ENCODE data around the gene FGA.

The FGA gene

GRCh38 chr4:154590329-154591006 is at the start of gene FGA:
FGA (minus strand) TSS chr4:154590742; CDS start chr4:154590687, 55 bp downstream.
- DNase-seq, result no peak

- DNase-seq, result no peak
Measured at GRCh38 chr4:154634058-154634457, 43.5 kb upstream of the FGA start.

GRCh38 chr4:154631828-154632227 is 41.3 kb upstream of the FGA start:
- no peak for DNase-seq

GRCh38 chr4:154630324-154630723 is 39.8 kb upstream of the FGA start:
- DNase-seq, result no peak

GRCh38 chr4:154626793-154627484 is 36.4 kb upstream of the FGA start:
- DNase-seq, result peak in 34 of 51 donors; percentile 6 to 71 (median 30)

DNA sequence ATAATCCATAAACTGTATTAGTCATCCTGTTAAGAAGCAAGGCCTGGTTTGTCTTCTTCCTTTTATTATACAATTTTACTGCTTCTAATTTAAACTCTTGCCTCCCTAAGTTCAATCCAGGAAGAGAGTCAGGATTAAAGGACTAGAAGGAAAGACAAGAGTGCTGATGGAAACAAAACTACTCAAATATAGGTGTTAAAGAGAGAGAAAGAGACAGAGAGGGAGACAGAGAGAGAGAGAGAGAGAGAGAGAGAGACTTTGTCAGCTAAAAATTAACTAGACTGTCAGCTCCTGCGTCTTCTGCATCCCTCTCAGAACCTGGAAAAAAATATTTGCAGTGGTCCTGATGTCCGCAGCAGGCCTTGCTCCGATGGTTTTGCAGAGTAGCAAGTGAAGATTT is 35.4 kb upstream of the FGA start:
- DNase-seq, result no peak

DNA sequence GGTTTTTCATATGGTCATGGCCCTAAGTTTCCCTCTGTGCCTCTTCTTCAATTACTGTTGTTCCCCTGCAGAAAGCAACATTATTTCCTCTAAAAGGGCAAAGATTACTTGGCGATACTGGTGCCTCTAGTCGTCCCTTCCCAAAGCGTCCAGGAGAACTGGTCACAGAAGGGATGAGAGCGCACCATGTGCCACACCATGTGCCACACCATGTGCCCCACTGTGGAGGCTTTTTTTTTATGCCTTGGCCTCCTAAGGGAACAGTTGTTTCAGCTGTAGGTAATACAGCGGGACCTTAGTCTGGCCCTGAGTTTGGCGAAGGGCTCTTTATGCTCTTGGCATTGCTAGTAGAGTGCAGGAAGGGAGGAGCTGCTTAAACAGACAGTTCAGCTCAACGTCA is 33.5 kb upstream of the FGA start:
- DNase-seq, result no peak

DNA sequence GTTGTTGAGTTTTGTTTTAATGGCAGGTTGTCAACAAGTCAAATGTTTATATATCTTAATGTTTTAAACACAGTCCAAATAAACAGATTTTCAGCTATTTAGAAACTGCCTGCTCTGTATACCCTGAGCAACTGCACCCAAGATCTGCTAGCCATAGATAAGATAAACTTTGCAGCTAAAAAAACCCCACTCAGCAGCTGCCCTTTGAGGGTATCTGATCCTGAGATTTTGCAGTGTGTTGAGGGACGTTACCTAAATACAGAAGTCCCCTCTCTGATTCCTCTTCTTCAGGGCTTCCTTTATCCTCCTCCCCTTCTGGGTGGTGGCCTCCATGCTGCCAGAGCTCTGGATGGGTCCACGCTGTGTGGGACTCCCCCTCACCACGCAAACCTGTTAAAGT is 32.9 kb upstream of the FGA start:
- DNase-seq, result no peak

- peak in 7 of 51 donors; percentile 1 to 33 (median 7) for DNase-seq
Measured at GRCh38 chr4:154622598-154622997, 32.1 kb upstream of the FGA start.

- no peak for DNase-seq
Measured at GRCh38 chr4:154620111-154620510, 29.6 kb upstream of the FGA start.

DNA sequence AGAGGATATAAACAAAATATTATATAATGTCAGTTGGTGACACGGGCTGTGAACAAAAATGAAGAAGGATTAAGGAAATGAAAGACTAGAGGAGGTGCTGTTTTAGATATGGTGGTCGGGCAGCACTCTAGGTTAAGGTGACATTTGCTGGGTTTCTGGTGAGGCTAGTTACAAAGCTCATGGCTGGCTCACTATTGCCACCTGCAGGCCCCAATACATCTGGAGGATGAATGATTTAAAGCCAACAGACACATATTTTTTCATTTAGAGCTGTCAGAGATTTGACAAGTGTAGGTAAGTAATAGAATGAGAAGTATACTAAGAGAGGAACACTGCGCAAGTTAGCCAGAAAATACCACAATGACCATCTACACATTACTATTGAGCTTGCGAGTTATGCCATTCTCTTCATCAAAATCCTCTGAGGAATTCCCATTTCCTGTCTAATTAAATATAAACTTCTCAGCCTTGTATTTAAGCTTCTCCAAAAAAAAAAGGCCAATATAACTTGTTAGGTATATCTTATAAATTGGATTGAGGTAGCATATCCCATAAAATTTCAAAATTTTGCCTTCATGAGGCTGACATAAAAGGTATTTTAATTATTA is 28.3 kb upstream of the FGA start:
- peak in 35 of 51 donors; percentile 1 to 73 (median 17) for DNase-seq

DNA sequence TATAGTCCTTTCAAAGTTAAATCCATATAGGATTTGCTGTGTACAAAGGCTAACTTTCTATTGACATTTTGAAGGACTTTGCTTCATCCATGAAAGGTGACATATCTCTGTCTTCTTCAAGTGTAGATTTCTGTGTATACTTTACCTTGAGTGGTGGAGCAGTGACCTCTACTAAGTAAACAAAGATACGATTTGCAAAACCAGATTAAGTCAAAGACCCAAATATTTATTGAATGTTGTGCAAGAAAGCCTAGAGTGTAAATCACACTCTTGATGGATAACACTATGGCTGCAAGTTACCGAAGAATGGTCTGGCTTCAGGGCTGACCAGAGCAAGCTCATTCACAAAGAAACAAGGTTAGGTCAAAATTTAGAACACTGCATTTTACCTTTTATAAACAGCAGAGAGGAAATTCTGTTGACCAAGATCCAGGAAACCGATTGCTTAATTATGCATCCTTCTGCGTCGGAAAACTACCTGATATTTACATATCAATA is 27.3 kb upstream of the FGA start:
- DNase-seq, result no peak

DNA sequence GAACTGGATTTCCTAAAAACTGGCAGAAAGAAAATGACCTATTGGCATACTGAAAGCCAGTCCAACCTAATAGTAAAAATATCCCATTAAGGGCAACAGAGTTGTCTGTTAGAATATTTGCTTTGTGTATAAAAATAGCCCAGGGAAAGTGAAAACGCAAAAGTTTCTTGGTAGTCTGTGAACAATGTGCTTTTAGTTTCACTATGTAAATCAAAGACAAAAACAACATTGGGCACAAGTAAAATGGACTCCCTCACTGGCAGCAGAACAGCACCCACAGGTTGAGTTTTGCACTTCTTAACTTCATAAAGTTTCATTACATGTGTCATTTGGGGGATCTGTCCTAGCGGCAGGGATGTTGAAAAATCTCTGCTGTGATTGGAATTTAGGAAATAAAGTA is 26.2 kb upstream of the FGA start:
- no peak for DNase-seq

DNA sequence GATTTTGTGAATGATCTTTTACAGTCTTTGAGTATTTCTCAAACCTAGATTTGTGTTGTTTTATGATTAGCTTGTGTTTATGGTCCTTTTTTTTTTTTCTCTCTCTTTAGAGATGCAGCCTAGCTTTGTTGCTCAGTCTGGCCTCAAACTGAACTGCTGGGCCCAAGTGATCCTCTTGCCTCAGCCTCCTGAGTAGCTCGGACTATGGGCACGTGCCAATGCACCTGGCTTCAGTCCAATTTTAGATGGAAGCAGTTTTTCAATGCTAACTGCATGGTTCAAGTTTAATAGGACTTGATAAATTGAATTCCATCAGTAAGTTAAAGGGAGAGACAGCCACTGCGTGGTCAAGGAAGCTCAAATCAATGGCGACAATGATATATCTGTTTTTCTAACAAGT is 25.7 kb upstream of the FGA start:
- DNase-seq, result no peak

DNA sequence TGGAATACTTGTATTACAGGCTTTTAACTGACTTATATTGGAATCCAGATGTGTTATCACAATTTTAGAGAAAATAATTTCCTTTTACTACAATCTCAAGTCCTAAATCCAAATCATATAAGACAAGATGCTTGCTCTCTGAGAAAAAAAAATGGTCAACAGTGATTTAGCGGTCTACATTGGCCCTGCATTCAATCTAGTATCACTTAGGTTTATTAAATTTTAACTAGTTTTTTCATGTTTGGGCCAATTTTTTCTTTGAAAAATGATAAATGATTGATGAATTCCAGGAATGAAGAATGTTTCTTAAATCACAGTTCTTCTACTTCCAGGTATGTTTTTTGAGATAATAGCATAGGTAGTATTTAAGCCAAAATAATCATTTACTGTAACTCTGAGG is 24.7 kb upstream of the FGA start:
- DNase-seq, result no peak

GRCh38 chr4:154614306-154614705 is 23.8 kb upstream of the FGA start:
- no peak for DNase-seq

GRCh38 chr4:154612472-154613414 is 22.2 kb upstream of the FGA start, which contains the start of gene FGG:
FGG (minus strand) TSS chr4:154612656; CDS start chr4:154612609, 47 bp downstream.
- DNase-seq, result no peak

GRCh38 chr4:154611833-154612232 is 21.3 kb upstream of the FGA start:
- DNase-seq, result no peak

GRCh38 chr4:154610582-154610981 is 20.0 kb upstream of the FGA start:
- DNase-seq, result no peak

DNA sequence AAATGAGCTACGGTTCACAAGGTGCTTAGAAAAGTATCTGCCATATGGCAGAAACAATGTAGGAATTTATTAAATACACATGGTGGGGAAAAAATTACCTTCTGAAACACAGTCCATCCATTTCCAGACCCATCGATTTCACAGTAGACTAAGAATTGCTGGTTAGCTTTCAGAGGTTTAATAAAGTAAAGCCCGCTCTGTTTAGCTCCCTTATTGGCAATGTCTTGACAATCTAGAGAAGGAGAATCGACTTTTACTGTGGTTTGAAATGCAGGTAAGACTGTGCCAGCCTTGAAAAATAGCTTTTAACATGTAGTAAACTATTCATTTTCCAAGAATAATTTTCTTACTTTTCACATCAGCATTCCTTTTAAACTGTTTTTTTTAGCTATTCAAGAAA is 19.0 kb upstream of the FGA start:
- DNase-seq, result no peak
